IgD-negative memory B cell (primary cell): ENCODE results near the gene TBCE. TPM values are rescaled to one million over a fixed set of nuclear protein-coding genes. Genes with fewer than 3 reads are reported as not detected.
"Not testable (repeated sequence)": the region's sequence is repeated elsewhere in the genome, so short reads cannot be mapped to it uniquely, and the experiment has no call there.

Experiments used
- H3K27ac Mint-ChIP-seq, 3 donors: one replicate each; pipeline ENCODE4 v1.8.0; 2020 to 2022; ENCODE audit warnings: mild to moderate bottlenecking in 3 of 3, mixed read lengths in 3 of 3, moderate library complexity in 1 of 3
- H3K27me3 Mint-ChIP-seq: one replicate; pipeline ENCODE4 v1.8.0; 2021; ENCODE audit warnings: mixed read lengths
- H3K36me3 Mint-ChIP-seq: one replicate; pipeline ENCODE4 v1.8.0; 2020; ENCODE audit warnings: mild to moderate bottlenecking, mixed read lengths
- H3K4me1 Mint-ChIP-seq, 3 donors: one replicate each; pipeline ENCODE4 v1.8.0; 2020 to 2022; ENCODE audit warnings: mixed read lengths in 3 of 3, mild to moderate bottlenecking in 1 of 3
- H3K4me3 Mint-ChIP-seq, 4 donors: one replicate each; pipeline ENCODE4 v1.8.0; 2020 to 2022; ENCODE audit warnings: mild to moderate bottlenecking in 4 of 4, mixed read lengths in 4 of 4, moderate library complexity in 3 of 4
- H3K9me3 Mint-ChIP-seq, 3 donors: one replicate each; pipeline ENCODE4 v1.8.0; 2020 to 2021; ENCODE audit warnings: mixed read lengths in 3 of 3, mild to moderate bottlenecking in 1 of 3
- polyA plus RNA-seq: library from polyadenylated mRNA; unstranded; fragments of 300-500 nt; fragmentation: Illumina TruSeq; gene quantifications from one replicate; pipeline ENCODE4 v1.2.3, GENCODE V29; 2021

The TBCE gene
- polyA plus RNA-seq, 1 donor from 2014 or later, result 14.7 TPM

DNA sequence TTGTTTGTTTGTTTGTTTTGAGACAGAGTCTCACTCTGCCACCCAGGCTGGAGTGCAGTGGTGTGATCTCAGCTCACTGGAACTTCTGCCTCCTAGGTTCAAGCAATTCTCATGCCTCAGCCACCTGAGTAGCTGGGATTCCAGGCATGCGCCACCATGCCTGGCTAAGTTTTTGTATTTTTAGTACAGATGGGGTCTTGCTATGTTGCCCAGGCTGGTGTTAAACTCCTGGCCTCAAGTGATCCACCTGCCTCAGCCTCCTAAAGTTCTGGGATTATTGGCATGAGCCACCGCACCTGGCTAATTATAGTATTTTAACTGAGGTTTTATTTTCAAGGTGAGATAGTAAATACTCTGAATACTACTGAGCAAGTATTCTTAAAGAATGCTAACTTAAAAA lies 102.7 kb downstream of the TBCE start:
- not testable (repeated sequence) for H3K27ac Mint-ChIP-seq, H3K27me3 Mint-ChIP-seq, H3K4me3 Mint-ChIP-seq, H3K9me3 Mint-ChIP-seq, H3K4me1 Mint-ChIP-seq
- peaks cover 11% of the 10 kb centered on the region for H3K36me3 Mint-ChIP-seq

DNA sequence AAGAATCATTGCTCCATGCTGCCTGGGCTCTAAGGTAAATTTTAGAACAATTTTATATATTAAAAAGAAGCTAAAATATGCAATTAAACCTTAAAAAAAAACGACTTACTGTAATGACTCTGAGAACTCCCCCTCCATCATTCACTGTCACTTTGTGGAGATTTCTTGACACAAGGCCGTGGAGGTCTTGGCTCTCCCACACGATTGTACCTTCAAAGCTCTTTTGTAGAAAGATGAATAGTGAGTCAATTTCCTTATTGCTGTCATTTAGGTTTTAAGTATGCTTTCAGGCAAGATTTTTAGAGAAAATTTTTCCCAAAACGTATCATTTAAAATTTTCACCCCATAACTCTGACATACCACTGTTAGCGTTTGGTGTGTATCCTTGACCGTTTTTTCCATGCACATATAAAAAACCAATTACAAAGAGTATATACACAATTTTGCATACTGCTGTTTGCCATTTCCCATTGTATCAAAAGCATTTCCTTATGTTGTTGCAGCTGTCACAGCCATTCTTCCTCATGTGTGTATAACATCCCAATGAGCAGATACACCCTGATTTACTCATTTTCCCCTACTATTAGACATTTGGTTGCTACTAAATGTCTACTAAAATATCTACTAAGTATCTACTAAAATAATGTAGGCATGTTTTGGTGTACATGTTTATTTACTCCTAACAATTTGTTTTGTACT lies 103.7 kb downstream of the TBCE start:
- Mint-ChIP-seq H3K36me3 (peaks cover 10% of the 10 kb centered on the region), H3K4me3 (no peak overlapping the region), H3K4me1 (no peaks in the 10 kb centered on the region), H3K9me3 (no peaks in the 10 kb centered on the region), H3K27ac (no peak overlapping the region), H3K27me3 (no peaks in the 10 kb centered on the region)

DNA sequence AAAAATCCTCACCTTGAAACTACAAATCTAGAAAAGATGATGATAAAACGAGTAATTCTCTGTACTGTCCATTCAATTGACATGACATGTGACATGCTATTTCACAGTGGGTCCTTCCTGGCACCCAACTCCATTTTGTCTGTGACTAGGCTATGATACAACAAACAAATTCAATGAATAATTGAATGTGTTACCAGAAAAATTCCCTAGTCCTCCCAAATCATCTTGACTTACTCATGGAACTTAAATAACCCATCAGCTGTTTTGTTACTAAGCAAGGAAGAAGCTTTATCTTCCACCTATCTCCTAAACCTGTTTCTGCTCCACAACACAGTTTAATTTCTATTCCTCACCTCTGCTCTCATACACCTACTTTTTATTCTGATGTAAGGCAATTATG lies 106.6 kb downstream of the TBCE start:
- no peak overlapping the region for H3K27ac Mint-ChIP-seq

DNA sequence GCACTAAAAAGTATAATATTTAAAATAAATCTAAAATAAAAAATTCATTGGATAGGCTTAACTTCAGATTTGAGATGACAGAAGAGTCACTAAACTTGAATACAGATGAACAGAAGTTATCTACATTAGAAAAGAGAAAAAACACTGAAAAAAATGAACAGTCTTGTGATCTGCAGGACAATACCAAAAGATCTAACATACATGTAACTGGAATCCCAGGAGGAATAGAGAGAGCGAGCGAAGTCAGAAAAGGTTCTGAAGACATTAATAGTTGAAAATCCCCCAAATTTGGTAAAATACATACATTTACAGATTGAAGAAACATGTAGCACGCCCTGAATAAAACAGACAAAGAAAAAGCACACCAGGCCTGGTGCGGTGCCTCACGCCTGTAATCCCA lies 115.9 kb downstream of the TBCE start:
- H3K27me3 Mint-ChIP-seq, result no peaks in the 10 kb centered on the region
- no peak overlapping the region for H3K4me3 Mint-ChIP-seq
- peaks cover 2 to 4% (median 4%) of the 10 kb centered on the region in 3 donors for H3K9me3 Mint-ChIP-seq
- no peaks in the 10 kb centered on the region for H3K4me1 Mint-ChIP-seq
- no peak overlapping the region for H3K27ac Mint-ChIP-seq
- peaks cover 15% of the 10 kb centered on the region for H3K36me3 Mint-ChIP-seq

More for the DNA sequence above, 106.6 kb downstream of the TBCE start:
- Mint-ChIP-seq H3K36me3 (peaks cover 8% of the 10 kb centered on the region), H3K4me3 (no peak overlapping the region), H3K9me3 (no peaks in the 10 kb centered on the region), H3K27me3 (no peaks in the 10 kb centered on the region), H3K4me1 (no peaks in the 10 kb centered on the region)

DNA sequence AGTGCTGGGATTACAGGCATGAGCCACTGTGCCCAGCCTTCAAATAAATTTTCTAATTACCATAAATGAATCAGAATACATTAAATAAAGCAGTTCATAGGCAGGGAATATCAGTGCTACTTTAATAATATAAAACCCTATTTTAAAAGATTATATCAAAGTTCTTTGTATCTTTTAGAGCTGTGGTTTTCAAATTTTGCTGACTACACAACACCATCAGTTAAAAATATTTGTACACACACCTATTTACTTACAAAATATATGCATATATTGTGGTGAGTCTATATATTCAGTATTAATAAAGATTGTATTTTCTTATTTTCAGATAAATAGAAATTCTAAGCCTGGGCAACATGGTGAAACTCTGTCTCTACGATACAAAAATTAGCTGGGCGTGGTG lies 118.3 kb downstream of the TBCE start:
- peaks cover 16% of the 10 kb centered on the region for H3K36me3 Mint-ChIP-seq
- H3K4me1 Mint-ChIP-seq, result peaks cover 0 to 2% (median 0%) of the 10 kb centered on the region in 3 donors
- H3K27ac Mint-ChIP-seq, result no peak overlapping the region

DNA sequence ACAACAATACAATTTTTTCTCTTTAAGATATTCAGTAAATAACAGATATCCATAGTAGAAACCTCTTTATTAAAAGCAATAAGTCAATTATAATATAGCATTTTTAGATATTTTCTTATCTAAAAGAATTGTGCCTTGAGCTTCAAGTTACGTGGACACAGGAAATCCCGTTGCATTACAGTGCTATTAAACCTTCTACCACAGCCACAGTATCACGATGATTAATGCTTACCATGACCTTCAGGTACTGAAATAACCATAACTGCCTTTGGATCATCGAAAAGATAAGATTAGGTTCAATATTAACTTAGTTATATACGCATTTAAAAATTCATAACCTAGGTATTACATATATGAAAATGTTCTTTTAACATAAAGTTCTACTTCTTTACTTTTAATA lies 119.1 kb downstream of the TBCE start:
- H3K27ac Mint-ChIP-seq, result no peak overlapping the region
- no peaks in the 10 kb centered on the region for H3K27me3 Mint-ChIP-seq
- peaks cover 0 to 2% (median 0%) of the 10 kb centered on the region in 3 donors for H3K4me1 Mint-ChIP-seq
- H3K4me3 Mint-ChIP-seq, result no peak overlapping the region
- H3K36me3 Mint-ChIP-seq, result peaks cover 16% of the 10 kb centered on the region
- peaks cover 2 to 4% (median 4%) of the 10 kb centered on the region in 3 donors for H3K9me3 Mint-ChIP-seq

More for the DNA sequence above, 118.3 kb downstream of the TBCE start:
- H3K9me3 Mint-ChIP-seq, result peaks cover 2 to 4% (median 4%) of the 10 kb centered on the region in 3 donors
- no peaks in the 10 kb centered on the region for H3K27me3 Mint-ChIP-seq
- no peak overlapping the region for H3K4me3 Mint-ChIP-seq

DNA sequence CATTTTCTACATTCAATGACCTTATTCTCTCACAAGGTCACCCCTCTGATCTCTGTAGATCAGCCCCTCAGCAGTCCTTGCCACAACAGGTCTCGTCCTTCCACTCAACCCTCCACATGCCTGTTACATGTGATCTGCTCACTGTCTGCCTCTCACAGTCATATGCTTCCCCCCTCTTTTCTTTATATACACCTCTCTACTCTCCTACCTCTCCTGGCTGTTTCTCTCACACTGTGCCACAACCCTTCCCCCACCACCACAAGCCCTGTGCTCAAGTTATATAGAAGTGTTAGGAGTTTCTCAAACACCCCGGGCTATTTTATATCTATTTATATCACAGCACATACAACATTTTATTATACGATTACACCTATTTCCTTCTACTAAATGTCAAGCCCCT lies 124.4 kb downstream of the TBCE start:
- peaks cover 15% of the 10 kb centered on the region for H3K36me3 Mint-ChIP-seq
- H3K27ac Mint-ChIP-seq, result peak overlapping the region in 1 of 3 donors; percentile 9
- peaks cover 0 to 5% (median 1%) of the 10 kb centered on the region in 3 donors for H3K4me1 Mint-ChIP-seq
- no peaks in the 10 kb centered on the region for H3K9me3 Mint-ChIP-seq
- no peak overlapping the region for H3K4me3 Mint-ChIP-seq
- no peaks in the 10 kb centered on the region for H3K27me3 Mint-ChIP-seq

DNA sequence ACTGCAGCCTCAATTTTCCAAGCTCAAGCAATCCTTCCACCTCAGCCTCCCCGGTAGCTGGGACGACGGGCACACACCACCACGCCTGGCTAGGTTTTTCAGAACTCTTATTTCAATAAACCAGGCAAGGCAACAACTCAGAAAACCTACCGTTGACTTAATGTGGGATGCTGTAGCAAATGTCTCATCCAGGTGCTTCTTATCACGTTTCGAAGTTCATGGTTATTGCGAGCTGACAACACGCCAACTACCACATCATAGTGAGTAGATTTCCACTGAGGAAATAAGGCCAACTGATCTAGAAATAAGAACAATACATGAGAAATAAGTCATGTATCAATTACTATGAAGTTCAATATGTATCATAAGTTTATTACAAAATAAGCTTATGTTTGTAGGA lies 127.3 kb downstream of the TBCE start:
- H3K4me3 Mint-ChIP-seq, result no peak overlapping the region

DNA sequence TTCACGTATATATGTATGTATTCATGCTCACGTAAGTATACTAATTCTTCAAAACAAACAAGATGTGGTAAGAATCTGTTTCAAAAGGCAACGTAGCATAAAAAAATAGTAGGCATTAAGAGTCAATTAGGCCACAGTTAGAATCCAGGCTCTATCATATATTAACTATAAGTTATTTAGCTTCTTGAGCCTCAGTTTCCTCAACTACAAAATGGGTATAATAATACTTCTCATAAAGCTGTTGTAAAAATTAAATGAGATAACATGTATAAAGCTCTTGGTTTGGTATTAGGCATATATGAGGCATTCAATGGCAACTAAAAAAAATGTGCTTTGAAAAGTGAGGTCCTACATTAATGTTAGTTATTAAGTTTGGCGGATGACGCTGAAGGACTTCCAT lies 127.8 kb downstream of the TBCE start:
- H3K9me3 Mint-ChIP-seq, result no peaks in the 10 kb centered on the region
- H3K4me1 Mint-ChIP-seq, result peaks cover 0 to 3% (median 1%) of the 10 kb centered on the region in 3 donors
- no peak overlapping the region for H3K4me3 Mint-ChIP-seq
- H3K27me3 Mint-ChIP-seq, result no peaks in the 10 kb centered on the region
- no peak overlapping the region for H3K27ac Mint-ChIP-seq
- peaks cover 13% of the 10 kb centered on the region for H3K36me3 Mint-ChIP-seq

More for the DNA sequence above, 127.3 kb downstream of the TBCE start:
- H3K36me3 Mint-ChIP-seq, result peaks cover 14% of the 10 kb centered on the region
- H3K4me1 Mint-ChIP-seq, result peaks cover 0 to 5% (median 1%) of the 10 kb centered on the region in 3 donors
- H3K27me3 Mint-ChIP-seq, result no peaks in the 10 kb centered on the region
- no peak overlapping the region for H3K27ac Mint-ChIP-seq
- no peaks in the 10 kb centered on the region for H3K9me3 Mint-ChIP-seq

DNA sequence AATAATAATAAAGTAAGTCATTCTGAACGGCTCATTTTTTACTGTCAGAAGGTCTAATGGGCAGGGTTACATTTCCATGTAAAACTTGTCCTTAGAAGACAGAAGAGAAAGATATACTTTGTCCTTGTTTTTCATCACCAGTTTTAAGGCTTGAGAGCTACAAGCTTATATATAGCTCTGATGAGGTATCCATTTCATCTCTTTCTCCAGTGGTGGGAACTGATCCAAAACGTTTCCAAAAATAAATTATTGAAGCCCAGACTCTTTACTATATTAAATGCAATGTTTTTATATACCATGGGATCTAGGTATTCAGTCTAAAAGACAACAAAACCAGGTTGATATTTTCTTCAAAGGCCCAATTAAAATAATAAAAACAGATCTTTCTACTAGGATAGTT lies 128.3 kb downstream of the TBCE start:
- Mint-ChIP-seq H3K27ac (no peak overlapping the region), H3K9me3 (no peaks in the 10 kb centered on the region), H3K4me3 (no peak overlapping the region), H3K27me3 (no peaks in the 10 kb centered on the region), H3K36me3 (peaks cover 13% of the 10 kb centered on the region), H3K4me1 (peaks cover 0 to 3% (median 1%) of the 10 kb centered on the region in 3 donors)

DNA sequence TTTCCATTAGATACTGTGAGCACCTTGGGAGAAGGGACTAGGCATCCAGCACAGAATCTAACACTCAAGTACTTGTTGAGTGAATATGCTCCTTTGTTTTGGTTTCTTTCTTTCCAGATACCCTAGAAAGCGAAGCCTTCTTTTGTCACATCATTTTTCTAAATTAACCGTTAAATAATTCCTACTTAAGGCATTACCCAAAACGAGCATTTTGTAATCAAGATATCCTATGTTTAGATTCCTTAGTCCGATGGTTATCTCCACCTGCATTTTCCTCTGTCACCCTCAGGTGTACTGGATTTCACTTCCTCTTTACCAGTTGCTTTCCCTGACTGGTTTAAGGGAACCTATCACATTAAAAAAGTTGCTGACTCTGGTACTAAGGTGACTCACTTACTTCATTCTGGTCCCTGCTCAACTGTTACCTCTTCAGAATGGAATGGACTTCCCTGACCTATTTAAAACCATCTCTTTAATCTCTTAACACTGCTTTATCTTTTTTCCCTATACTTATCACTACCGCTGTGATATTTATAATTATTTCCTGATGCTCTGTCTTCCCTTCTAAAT lies 133.8 kb downstream of the TBCE start:
- H3K27me3 Mint-ChIP-seq, result no peaks in the 10 kb centered on the region
- H3K9me3 Mint-ChIP-seq, result no peaks in the 10 kb centered on the region
- H3K36me3 Mint-ChIP-seq, result peaks cover 3% of the 10 kb centered on the region
- peak overlapping the region in 2 of 4 donors; percentile 34 to 69 for H3K4me3 Mint-ChIP-seq
- H3K4me1 Mint-ChIP-seq, result peaks cover 13 to 21% (median 15%) of the 10 kb centered on the region in 3 donors
- peak overlapping the region in 1 of 3 donors; percentile 71 for H3K27ac Mint-ChIP-seq

Other genes starting within 250 kb of the TBCE start
- gene TOMM20, start 238.6 kb upstream of the TBCE start, polyA plus RNA-seq, result 76.4 TPM
- gene RBM34, start 206.2 kb upstream of the TBCE start, polyA plus RNA-seq, result 86.7 TPM
- gene ARID4B, start 39.2 kb upstream of the TBCE start, polyA plus RNA-seq, result 66.2 TPM
- gene GGPS1, start 38.9 kb upstream of the TBCE start, polyA plus RNA-seq, result 63.7 TPM
- 3.5 TPM for gene B3GALNT2, start 137.0 kb downstream of the TBCE start, polyA plus RNA-seq